Prostate gland (tissue), 2 donors: ENCODE measurements around the gene CLEC16A. TPM values are rescaled to one million over a fixed set of nuclear protein-coding genes. Genes with fewer than 3 reads are reported as not detected.

Source experiments
- DNase-seq: peaks from one replicate; pipeline ENCODE4 v3.0.0-alpha.2; 2019; ENCODE audit warnings: low spot score
- H3K27ac ChIP-seq, 2 donors: fragments of 200-600 bp; sonication (generic); 2 replicates each; pipeline ENCODE4 v1.5.1; 2017 to 2019
- H3K27me3 ChIP-seq: fragments of 200-600 bp; sonication (generic); replicated peaks from 2 replicates; pipeline ENCODE4 v1.5.1; 2019; ENCODE audit not compliant: insufficient read depth
- H3K36me3 ChIP-seq, 2 donors: fragments of 200-600 bp; sonication (generic); 1 replicate in 1 of 2; 2 replicates in 1 of 2; pipeline versions ENCODE4 v1.5.1 to v1.8.1; 2017 to 2019
- H3K4me1 ChIP-seq: fragments of 200-600 bp; sonication (generic); replicated peaks from 2 replicates; pipeline ENCODE4 v1.5.1; 2019
- H3K4me3 ChIP-seq, 2 donors: fragments of 200-600 bp; sonication (generic); 2 replicates each; pipeline ENCODE4 v1.5.1; 2017 to 2019
- H3K9me3 ChIP-seq: fragments of 200-600 bp; sonication (generic); 2 replicates; pipeline ENCODE4 v1.5.1; 2017
- POLR2A ChIP-seq: fragments of 450-650 bp; IDR thresholded peaks from one replicate; pipeline ENCODE4 v1.6.1; 2016; ENCODE audit warnings: antibody characterized with exemption, mild to moderate bottlenecking
- POLR2AphosphoS5 ChIP-seq: sonication (generic); formaldehyde crosslinking; IDR thresholded peaks from one replicate; pipeline ENCODE4 v1.6.1; 2017; ENCODE audit warnings: antibody characterized with exemption
- WGBS: methylation state at CpG from one replicate; pipeline ENCODE4 v1.1.5; 2018; 5-methylcytosine and 5-hydroxymethylcytosine counted together
- intact Hi-C: fragments of 100-400 bp; cut with DNase I; formaldehyde crosslinking; loops from one replicate; pipeline ENCODE4 v1.14.2; 2022
- total RNA-seq, 2 donors: library from RNA; depleted of rRNA; stranded (reverse); fragments of >200 nt; gene quantifications; one replicate each; pipeline ENCODE4 v1.1.0, GENCODE V29; 2016
- TF ChIP-seq, protein P1 (sequence below), 4 experiments: fragments of 200-600 bp in 2 of 4; fragments of 450-650 bp in 2 of 4; sonication (generic) in 2 of 4; IDR thresholded peaks; 1 replicate in 3 of 4; 2 replicates in 1 of 4; pipeline ENCODE4 v1.5.1; 2016 to 2019; ENCODE audit warnings: antibody characterized with exemption in 4 of 4, mild to moderate bottlenecking in 2 of 4, moderate library complexity in 2 of 4

CLEC16A gene
- total RNA-seq, 2 donors from 2014 or later = 26.1 to 52.2 TPM

GRCh38 chr16:11171757-11172299, 227.5 kb downstream of the CLEC16A start:
- 95% methylated on average over 3 of the region's 3 CpGs for WGBS
- H3K36me3 ChIP-seq = no peaks in the 10 kb centered on the region

DNA sequence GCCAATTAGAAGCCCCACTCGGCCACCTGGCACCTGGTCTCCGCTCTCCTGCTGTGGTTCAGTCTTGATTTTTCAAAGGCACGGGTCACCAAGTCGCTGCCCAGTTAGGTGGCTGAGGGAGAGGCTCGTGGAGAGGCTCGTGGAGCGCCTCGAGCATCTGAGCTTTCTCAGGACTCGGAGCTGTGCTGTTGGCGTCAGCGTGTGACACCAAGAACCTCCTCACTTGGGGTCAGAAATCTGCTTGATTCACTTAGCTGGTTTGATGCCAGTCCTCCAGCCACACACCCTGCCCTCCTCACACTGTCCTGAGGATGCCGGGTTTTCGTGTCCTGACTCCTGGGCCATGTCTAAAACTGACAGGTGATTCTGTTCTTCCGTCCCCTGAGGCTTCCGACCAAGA, 229.1 kb downstream of the CLEC16A start:
- DNase-seq = no peak
- no peaks in the 10 kb centered on the region for H3K36me3 ChIP-seq
- H3K27me3 ChIP-seq = no peaks in the 10 kb centered on the region
- H3K4me1 ChIP-seq = no peaks in the 10 kb centered on the region
- H3K9me3 ChIP-seq = no peaks in the 10 kb centered on the region
- H3K4me3 ChIP-seq = no peak overlapping the region
- no peak overlapping the region for H3K27ac ChIP-seq
- WGBS = 91% methylated on average over 15 of the region's 15 CpGs
- intact Hi-C loops = no loop called here
- TF ChIP-seq, protein P1, sequence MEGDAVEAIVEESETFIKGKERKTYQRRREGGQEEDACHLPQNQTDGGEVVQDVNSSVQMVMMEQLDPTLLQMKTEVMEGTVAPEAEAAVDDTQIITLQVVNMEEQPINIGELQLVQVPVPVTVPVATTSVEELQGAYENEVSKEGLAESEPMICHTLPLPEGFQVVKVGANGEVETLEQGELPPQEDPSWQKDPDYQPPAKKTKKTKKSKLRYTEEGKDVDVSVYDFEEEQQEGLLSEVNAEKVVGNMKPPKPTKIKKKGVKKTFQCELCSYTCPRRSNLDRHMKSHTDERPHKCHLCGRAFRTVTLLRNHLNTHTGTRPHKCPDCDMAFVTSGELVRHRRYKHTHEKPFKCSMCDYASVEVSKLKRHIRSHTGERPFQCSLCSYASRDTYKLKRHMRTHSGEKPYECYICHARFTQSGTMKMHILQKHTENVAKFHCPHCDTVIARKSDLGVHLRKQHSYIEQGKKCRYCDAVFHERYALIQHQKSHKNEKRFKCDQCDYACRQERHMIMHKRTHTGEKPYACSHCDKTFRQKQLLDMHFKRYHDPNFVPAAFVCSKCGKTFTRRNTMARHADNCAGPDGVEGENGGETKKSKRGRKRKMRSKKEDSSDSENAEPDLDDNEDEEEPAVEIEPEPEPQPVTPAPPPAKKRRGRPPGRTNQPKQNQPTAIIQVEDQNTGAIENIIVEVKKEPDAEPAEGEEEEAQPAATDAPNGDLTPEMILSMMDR (IDR thresholded peaks at IDR 0.05) = no peak

More at GRCh38 chr16:11171757-11172299, 227.5 kb downstream of the CLEC16A start:
- Histone ChIP-seq H3K27me3 (no peaks in the 10 kb centered on the region), H3K9me3 (no peaks in the 10 kb centered on the region), H3K27ac (no peak overlapping the region), H3K4me1 (no peaks in the 10 kb centered on the region), H3K4me3 (no peak overlapping the region)
- no peak for DNase-seq
- TF ChIP-seq, protein P1 (IDR thresholded peaks at IDR 0.05) = no peak
- TF ChIP-seq POLR2A (no peak), POLR2AphosphoS5 (no peak)
- intact Hi-C loops = no loop called here

DNA sequence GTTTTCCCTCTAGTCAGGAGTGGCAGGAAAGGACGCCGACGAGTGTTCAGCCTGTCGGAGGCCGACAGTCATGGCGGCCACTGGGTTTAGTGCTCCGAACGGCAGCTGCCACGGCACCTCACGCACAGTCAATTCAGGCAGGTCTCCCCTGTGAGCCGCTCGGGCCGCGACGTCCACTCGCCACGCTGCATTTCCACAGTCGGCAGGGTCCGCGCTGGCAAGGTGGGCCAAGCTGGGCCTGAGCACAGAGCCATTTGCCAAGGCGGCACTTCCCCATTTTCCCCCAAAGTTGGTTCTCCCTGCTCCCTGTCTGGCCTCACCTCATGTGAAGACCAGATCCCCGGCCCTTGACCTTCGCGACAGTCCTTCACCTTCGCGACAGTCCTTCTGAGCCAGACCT, 229.8 kb downstream of the CLEC16A start:
- H3K27ac ChIP-seq = no peak overlapping the region
- H3K4me3 ChIP-seq = no peak overlapping the region
- TF ChIP-seq, protein P1 (IDR thresholded peaks at IDR 0.05) = no peak
- TF ChIP-seq POLR2A (no peak), POLR2AphosphoS5 (no peak)
- H3K27me3 ChIP-seq = no peaks in the 10 kb centered on the region
- no peak for DNase-seq
- H3K9me3 ChIP-seq = no peaks in the 10 kb centered on the region
- intact Hi-C loops = no loop called here
- 97% methylated on average over 26 of the region's 26 CpGs for WGBS
- no peaks in the 10 kb centered on the region for H3K36me3 ChIP-seq
- H3K4me1 ChIP-seq = no peaks in the 10 kb centered on the region

- TF ChIP-seq, protein P1 (IDR thresholded peaks at IDR 0.05) = no peak
- no peak for TF ChIP-seq POLR2AphosphoS5
- no peak for TF ChIP-seq POLR2A
Measured at GRCh38 chr16:11175106-11175786, 230.9 kb downstream of the CLEC16A start.

GRCh38 chr16:11175787-11176341, 231.5 kb downstream of the CLEC16A start:
- H3K27ac ChIP-seq = no peak overlapping the region
- no peaks in the 10 kb centered on the region for H3K4me1 ChIP-seq
- intact Hi-C loops = no loop called here
- WGBS = 88% methylated on average over 11 of the region's 11 CpGs
- DNase-seq = no peak
- TF ChIP-seq POLR2AphosphoS5 (no peak), POLR2A (no peak)
- TF ChIP-seq, protein P1 (IDR thresholded peaks at IDR 0.05) = no peak
- H3K36me3 ChIP-seq = no peaks in the 10 kb centered on the region
- H3K4me3 ChIP-seq = no peak overlapping the region
- H3K27me3 ChIP-seq = no peaks in the 10 kb centered on the region
- H3K9me3 ChIP-seq = no peaks in the 10 kb centered on the region

More at GRCh38 chr16:11175106-11175786, 230.9 kb downstream of the CLEC16A start:
- Histone ChIP-seq H3K4me3 (no peak overlapping the region), H3K36me3 (no peaks in the 10 kb centered on the region), H3K27me3 (no peaks in the 10 kb centered on the region), H3K9me3 (no peaks in the 10 kb centered on the region), H3K27ac (no peak overlapping the region), H3K4me1 (no peaks in the 10 kb centered on the region)
- WGBS = 80% methylated on average over 7 of the region's 7 CpGs
- no peak for DNase-seq
- intact Hi-C loops = no loop called here
